HS-27A (cell line): Measurements from ENCODE around the gene OR52E8.

Experiments
- DNase-seq: peaks from one replicate; pipeline ENCODE4 v3.0.0-alpha.2; 2012; ENCODE audit warnings: low read depth, missing footprints

OR52E8 gene

GRCh38 chr11:5807580-5807979, 49.9 kb downstream of the OR52E8 start:
- DNase-seq = no peak
